ENCODE results near the gene TEPSIN. TPM values are rescaled to one million over a fixed set of nuclear protein-coding genes. Genes with fewer than 3 reads are reported as not detected.

Gene TEPSIN
- total and polyA plus RNA-seq, 7 donors = 10.9 to 22.1 (median 12.5) TPM

DNA sequence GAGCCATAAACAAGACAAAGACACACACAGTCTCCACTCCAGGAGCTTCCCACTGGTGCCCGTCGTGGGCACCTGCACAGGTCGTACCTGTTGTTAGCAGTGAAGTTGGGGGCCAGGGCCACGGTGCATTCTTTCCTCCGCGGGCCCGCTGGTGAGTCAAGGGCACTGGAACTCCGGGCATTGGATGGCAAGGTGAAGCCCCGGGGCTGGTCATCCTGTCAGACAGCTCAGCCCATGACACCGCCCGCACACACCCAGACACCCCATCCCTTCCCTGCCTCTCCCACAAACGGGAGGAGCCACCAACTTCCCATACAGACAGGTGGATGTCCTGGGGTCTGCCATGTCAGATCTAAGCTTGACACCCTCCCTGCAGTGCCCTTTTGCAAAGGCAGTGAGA lies 32.2 kb downstream of the TEPSIN start:
- intact Hi-C loops (cut with DNase I) = no loop called here
- 91 to 97% (median 94%) methylated on average over 12 of the region's 12 CpGs for WGBS, 3 donors
- ATAC-seq (no peak), DNase-seq (no peak)
- no peaks in the 10 kb centered on the region for H3K4me1 ChIP-seq
- peaks cover 0 to 3% of the 10 kb centered on the region in 2 donors for H3K36me3 ChIP-seq (ENCODE audit: insufficient read depth in 1 of 2, low read depth in 1 of 2)
- TF ChIP-seq, protein P1, sequence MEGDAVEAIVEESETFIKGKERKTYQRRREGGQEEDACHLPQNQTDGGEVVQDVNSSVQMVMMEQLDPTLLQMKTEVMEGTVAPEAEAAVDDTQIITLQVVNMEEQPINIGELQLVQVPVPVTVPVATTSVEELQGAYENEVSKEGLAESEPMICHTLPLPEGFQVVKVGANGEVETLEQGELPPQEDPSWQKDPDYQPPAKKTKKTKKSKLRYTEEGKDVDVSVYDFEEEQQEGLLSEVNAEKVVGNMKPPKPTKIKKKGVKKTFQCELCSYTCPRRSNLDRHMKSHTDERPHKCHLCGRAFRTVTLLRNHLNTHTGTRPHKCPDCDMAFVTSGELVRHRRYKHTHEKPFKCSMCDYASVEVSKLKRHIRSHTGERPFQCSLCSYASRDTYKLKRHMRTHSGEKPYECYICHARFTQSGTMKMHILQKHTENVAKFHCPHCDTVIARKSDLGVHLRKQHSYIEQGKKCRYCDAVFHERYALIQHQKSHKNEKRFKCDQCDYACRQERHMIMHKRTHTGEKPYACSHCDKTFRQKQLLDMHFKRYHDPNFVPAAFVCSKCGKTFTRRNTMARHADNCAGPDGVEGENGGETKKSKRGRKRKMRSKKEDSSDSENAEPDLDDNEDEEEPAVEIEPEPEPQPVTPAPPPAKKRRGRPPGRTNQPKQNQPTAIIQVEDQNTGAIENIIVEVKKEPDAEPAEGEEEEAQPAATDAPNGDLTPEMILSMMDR (IDR thresholded peaks at IDR 0.05) = no peak
- H3K9me3 ChIP-seq = no peaks in the 10 kb centered on the region
- H3K27me3 ChIP-seq (ENCODE audit: insufficient read depth in 3 of 3, low read length in 2 of 3) = no peaks in the 10 kb centered on the region
- H3K27ac ChIP-seq = no peak overlapping the region
- no peak overlapping the region for H3K4me3 ChIP-seq

DNA sequence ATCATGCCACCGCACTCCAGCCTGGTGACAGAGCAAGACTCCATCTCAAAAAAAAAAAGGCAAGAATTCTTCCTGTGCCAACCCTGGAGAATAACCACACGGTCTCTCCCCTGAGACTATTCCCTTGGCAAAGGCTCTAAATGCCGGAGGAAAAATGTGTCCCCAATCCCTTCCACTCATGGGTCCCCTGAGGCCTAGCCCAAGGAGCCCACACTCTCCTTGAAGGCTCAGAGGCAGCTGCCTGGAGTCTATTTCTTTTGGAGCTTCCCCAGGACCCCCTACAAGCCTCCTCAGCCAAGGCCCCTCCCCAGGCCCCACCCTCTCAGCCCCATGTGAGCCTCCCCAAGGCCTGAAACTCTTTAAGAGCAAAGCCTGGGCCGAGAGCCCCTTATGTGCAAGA lies 32.7 kb downstream of the TEPSIN start:
- H3K9me3 ChIP-seq = no peaks in the 10 kb centered on the region
- TF ChIP-seq, protein P1 (IDR thresholded peaks at IDR 0.05) = no peak
- 72 to 83% (median 77%) methylated on average over 4 of the region's 4 CpGs for WGBS, 3 donors
- DNase-seq (no peak), ATAC-seq (no peak)
- H3K27me3 ChIP-seq (ENCODE audit: insufficient read depth in 3 of 3, low read length in 2 of 3) = no peaks in the 10 kb centered on the region
- intact Hi-C loops (cut with DNase I) = no loop called here
- no peaks in the 10 kb centered on the region for H3K4me1 ChIP-seq
- peaks cover 0 to 3% of the 10 kb centered on the region in 2 donors for H3K36me3 ChIP-seq (ENCODE audit: insufficient read depth in 1 of 2, low read depth in 1 of 2)
- H3K27ac ChIP-seq = no peak overlapping the region
- no peak overlapping the region for H3K4me3 ChIP-seq

DNA sequence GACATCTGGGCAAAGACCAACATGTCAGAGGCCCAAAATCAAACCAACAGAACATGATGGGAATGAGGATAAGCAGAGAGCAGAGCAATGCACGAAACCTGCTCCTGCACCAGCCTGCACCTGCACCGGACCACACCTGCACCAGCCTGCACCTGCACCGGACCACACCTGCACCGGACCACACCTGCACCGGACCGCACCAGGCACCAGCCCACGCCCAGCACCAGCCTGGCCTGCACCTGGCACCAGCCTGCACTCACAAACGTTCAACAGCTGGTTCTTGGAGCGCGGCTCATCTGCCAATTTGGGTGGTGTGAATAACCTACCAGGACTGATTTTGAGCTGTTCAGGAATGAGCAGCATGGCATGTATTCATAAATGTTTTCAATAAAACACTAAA lies 34.3 kb downstream of the TEPSIN start:
- 80 to 84% (median 83%) methylated on average over 10 of the region's 10 CpGs for WGBS, 3 donors

DNA sequence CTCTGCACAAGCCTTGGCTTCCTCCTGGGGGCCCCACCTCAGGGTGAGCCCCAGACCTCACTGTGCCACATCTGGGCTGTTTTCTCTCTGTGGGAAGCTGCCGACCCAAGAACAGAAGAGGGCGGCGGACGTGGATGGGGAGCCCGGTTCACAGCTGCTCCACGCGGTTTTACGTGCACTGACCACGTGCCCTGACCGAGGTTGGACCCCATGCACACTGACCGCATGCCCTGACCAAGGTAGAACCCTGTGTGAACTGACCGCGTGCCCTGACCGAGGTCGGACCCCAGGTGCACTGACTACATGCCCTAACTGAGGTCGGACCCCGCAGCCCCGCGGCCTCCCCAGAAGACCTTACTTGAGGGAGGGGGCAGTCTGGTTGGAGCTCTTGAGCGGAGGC lies 35.7 kb downstream of the TEPSIN start:
- no peak overlapping the region for H3K27ac ChIP-seq
- WGBS, 3 donors = 93 to 96% (median 95%) methylated on average over 20 of the region's 20 CpGs
- intact Hi-C loops (cut with DNase I) = loop anchor here in 1 of 2 donors (5.0 kb wide), 1 partner anchor 61 kb away; no protein-coding TSS in a partner anchor
- peaks cover 0 to 3% of the 10 kb centered on the region in 2 donors for H3K36me3 ChIP-seq (ENCODE audit: insufficient read depth in 1 of 2, low read depth in 1 of 2)
- no peak overlapping the region for H3K4me3 ChIP-seq
- H3K4me1 ChIP-seq = no peaks in the 10 kb centered on the region
- DNase-seq (no peak), ATAC-seq (no peak)
- no peaks in the 10 kb centered on the region for H3K9me3 ChIP-seq
- TF ChIP-seq, protein P1 (IDR thresholded peaks at IDR 0.05) = no peak
- no peaks in the 10 kb centered on the region for H3K27me3 ChIP-seq (ENCODE audit: insufficient read depth in 3 of 3, low read length in 2 of 3)

More for the DNA sequence above, 34.3 kb downstream of the TEPSIN start:
- Histone ChIP-seq H3K27me3 (ENCODE audit: insufficient read depth in 3 of 3, low read length in 2 of 3) (no peaks in the 10 kb centered on the region), H3K36me3 (ENCODE audit: insufficient read depth in 1 of 2, low read depth in 1 of 2) (peaks cover 0 to 3% of the 10 kb centered on the region in 2 donors), H3K4me3 (no peak overlapping the region), H3K9me3 (no peaks in the 10 kb centered on the region), H3K27ac (no peak overlapping the region), H3K4me1 (no peaks in the 10 kb centered on the region)
- TF ChIP-seq, protein P1 (IDR thresholded peaks at IDR 0.05) = no peak
- intact Hi-C loops (cut with DNase I) = loop anchor here in 1 of 2 donors (5.0 kb wide), 1 partner anchor 62 kb away; no protein-coding TSS in a partner anchor
- DNase-seq (no peak), ATAC-seq (no peak)

DNA sequence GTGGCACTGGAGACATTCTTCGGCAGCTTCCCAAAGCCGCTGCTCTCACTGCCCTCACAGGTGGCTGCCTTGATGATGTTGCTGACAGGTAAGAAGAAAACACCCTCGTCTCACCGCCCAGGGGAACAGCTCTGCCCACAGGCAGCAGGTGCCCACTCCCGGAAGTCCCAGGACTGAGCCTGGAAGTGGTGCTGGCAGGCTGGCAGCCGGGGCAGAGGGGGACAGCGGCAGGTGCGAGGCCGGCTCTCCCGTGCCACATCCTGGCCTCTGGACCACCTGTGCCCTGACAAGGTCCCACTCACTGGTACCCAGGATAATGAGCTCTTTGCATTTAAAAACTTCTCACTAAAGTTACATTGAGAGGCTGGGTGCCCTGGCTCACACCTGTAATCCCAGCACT lies 36.5 kb downstream of the TEPSIN start:
- Histone ChIP-seq H3K36me3 (ENCODE audit: insufficient read depth in 1 of 2, low read depth in 1 of 2) (peaks cover 0 to 3% of the 10 kb centered on the region in 2 donors), H3K27ac (no peak overlapping the region), H3K27me3 (ENCODE audit: insufficient read depth in 3 of 3, low read length in 2 of 3) (no peaks in the 10 kb centered on the region), H3K9me3 (no peaks in the 10 kb centered on the region), H3K4me3 (no peak overlapping the region), H3K4me1 (no peaks in the 10 kb centered on the region)
- DNase-seq = no peak
- TF ChIP-seq, protein P1 (IDR thresholded peaks at IDR 0.05) = no peak
- 94 to 96% (median 95%) methylated on average over 10 of the region's 10 CpGs for WGBS, 3 donors
- no peak for ATAC-seq
- intact Hi-C loops (cut with DNase I) = loop anchor here in 1 of 2 donors (5.0 kb wide), 1 partner anchor 60 kb away; no protein-coding TSS in a partner anchor

Data from psoas muscle (tissue), 8 donors.